NB4 (cell line): Measurements from ENCODE around the gene NR6A1.

Source experiments
- MYC ChIP-seq: IDR thresholded peaks from 2 replicates; pipeline ENCODE4 v1.6.1; 2011; ENCODE audit warnings: low read depth, low read length
- TF ChIP-seq, protein P1 (sequence below): IDR thresholded peaks from one replicate; pipeline ENCODE4 v1.5.1; 2012; ENCODE audit warnings: low read depth, low read length

DNA sequence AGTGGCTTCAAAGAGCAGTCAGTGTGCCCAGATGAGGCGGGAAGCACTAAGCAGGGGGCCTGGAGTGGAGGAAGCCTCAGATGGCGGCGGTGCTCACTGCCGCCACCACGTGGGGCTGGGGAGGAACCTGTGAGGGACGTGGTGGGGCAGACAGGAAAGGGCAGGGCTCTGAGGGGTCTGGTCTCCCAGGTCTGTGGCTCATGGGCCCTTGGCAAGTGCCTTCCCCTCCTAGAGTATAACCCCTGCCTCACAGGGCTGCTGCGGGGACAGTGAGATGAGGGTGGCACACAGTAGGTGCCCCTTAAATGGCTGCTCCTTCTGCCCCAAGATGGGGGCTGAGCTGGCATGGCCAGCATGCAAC lies 290.5 kb downstream of the NR6A1 start:
- TF ChIP-seq, protein P1, sequence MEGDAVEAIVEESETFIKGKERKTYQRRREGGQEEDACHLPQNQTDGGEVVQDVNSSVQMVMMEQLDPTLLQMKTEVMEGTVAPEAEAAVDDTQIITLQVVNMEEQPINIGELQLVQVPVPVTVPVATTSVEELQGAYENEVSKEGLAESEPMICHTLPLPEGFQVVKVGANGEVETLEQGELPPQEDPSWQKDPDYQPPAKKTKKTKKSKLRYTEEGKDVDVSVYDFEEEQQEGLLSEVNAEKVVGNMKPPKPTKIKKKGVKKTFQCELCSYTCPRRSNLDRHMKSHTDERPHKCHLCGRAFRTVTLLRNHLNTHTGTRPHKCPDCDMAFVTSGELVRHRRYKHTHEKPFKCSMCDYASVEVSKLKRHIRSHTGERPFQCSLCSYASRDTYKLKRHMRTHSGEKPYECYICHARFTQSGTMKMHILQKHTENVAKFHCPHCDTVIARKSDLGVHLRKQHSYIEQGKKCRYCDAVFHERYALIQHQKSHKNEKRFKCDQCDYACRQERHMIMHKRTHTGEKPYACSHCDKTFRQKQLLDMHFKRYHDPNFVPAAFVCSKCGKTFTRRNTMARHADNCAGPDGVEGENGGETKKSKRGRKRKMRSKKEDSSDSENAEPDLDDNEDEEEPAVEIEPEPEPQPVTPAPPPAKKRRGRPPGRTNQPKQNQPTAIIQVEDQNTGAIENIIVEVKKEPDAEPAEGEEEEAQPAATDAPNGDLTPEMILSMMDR: peak; percentile 60
- TF ChIP-seq MYC: no peak
